NCI-H2227 treated with DMSO at 0.1 percent for 48 hours (cell line): Measurements from ENCODE around the gene ST3GAL4.
"Not testable (repeated sequence)": the region's sequence is repeated elsewhere in the genome, so short reads cannot be mapped to it uniquely, and the experiment has no call there.

Experiments used
- DNase-seq: peaks from one replicate; lab custom pipeline; 2025; lab: John Stamatoyannopoulos, UW

The ST3GAL4 gene

DNA sequence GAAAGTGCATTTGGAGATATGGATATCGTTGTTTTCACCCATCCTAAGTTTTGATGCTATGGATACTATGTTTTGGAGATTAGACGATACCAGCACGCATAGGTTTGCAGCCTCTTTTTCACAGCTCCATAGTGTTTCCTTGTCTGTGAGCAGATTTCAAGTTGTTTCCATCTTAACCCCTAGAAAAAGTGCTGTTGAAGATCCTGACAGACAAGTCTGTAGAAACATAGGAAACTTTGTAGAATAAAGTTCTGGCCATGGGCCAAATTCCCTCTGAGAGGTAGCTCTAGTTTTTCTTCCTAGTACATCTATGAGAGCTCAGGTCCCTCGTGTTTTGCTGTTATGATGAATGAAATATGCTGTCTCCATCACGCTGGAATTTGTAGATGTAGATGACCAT is 32.4 kb downstream of the ST3GAL4 start:
- no peak for DNase-seq

DNA sequence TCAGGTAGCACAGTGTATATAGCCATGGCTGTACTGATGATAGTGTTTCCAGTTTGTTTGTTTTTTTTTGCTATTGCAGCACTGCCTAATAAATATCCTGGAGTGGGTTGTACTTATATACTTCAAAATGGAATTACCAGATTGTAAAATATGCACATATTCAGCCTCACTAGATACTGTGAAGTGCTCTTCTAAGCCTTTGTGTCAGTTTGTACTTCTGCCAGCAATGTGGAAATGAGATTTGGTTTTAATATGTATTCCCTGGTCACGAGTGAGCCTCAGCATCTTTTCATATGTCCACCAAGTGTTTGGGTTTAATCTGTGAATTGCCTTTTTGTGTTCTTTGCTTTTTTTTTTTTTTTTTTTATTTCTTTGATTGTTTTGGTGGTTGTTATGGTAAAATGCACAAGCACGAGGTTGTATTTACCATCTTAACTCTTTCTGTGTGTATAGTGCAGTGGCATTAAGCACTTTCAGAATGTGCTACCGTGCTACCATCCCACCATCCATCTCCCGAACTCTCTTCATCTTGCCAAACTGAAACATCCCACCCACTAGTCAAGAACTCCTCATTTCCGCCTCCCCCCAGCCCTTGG is 34.9 kb downstream of the ST3GAL4 start:
- DNase-seq: no peak

DNA sequence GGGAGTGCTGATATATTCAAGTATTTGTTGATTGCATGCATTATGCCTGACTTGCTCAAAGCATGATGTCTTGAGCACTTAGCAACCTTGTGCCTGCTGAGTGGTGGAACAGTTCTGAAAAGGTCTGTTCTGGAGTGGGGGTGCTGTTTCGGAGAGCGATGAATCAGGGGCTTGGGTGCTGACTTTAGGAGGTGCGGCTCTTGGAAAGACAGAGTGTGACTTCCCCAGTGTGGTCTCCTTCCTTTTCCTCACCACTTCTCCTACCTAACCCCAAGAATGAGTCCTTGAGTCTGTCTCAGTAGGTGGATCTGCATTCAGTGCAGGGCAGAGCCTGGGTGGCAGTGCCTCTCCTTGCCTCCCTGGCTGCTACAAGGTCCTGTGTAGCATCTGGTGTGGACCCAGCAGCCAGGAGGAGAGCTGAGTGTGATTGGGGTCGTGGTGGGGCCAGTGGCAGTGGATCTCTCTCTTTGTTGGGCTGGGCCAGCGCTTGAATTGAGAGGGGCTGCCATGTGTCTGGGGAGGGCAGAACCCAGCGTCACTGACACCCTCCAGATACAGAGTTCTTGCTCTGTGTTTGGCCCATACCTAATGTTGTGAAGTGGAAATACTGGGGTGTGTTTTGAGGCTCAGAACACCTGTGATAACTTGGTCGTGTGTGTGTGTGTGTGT is 35.9 kb downstream of the ST3GAL4 start:
- no peak for DNase-seq

DNA sequence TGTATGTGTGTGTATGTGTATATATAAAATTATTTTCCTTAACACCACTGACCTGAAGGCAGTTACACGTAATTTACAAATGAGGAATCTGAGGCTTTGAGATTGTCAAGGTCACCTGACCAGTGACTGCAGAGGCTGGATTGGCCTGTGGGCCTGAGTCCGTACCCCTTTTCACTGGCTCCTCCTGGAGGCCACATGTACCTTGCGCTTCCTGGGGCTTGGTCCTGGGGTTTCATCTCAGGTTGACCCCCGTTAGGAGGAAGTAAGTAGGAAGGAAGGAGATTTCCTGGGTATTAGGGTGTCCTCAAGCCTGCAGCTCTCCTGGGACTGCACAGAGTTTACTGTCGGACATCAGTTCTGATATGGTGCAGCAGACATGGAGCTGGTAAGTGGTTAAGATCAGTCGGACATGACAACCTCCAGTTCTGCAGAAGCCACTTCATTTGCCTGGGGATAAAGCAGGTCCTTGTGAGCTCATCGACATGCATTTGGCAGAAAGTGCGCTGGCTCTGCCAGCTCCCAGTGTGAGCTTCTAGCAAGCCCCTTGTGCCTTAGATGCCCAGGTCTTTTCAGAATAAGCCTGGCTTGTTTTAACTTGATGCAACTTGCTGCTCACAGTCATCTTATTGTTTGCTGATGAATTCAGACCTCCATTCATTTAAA is 36.6 kb downstream of the ST3GAL4 start:
- DNase-seq: no peak

DNA sequence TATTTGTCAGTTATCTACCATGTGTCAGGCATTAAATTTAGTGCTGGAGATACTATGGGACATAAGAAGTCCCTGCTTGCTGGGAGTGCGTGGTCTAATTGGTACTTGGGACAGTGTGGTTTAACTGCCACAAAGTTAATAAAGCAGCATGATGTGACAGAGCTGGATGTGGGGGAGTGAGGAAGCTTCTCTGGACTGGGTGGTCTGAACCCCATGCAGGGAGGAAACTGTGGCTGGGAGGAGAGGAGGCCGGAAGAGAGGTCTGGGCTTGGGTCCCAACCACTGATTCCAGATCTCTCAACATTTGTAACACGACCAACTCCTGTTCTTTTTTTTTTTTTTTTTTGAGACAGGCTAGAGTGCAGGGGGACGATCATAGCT is 37.1 kb downstream of the ST3GAL4 start:
- no peak for DNase-seq

DNA sequence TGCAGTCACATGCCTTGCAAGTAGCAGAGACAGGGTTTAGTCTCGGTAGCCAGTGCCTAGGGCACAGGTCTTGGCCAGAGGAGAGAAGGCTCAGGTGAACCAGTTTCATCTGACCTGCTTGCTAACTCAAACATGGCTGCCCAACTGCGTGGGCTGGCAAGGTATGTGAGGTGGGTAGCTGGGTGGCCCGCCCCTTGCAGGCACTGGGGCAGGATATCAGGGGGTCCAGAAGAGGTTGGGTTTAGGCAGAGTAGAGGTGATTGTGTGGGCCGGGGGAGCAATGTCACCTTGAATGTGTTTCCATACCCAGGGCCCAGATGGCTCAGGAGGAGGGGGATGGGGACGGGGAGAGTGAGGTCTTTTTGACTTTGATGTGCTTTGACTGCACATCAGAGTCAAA is 37.7 kb downstream of the ST3GAL4 start:
- no peak for DNase-seq

DNA sequence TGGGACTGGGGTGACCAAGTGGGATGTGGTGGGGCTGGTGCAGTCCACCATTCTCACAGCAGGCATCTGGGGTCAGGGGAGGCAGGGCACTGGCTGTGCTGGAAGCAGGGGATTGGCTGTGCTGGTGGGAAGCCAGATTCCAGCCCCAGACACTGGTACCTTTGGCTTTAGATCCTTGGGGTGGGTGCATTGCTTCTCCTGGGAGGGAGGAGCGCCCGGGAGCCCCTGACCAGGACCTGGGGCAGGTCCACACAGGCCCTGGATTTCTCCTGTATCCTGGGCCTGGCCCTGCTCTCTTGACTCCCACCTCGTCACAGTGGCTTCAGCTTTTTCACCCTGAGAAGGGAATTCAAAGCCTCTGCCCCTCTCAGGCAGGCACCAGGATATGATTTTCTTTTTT is 38.5 kb downstream of the ST3GAL4 start:
- DNase-seq: no peak

DNA sequence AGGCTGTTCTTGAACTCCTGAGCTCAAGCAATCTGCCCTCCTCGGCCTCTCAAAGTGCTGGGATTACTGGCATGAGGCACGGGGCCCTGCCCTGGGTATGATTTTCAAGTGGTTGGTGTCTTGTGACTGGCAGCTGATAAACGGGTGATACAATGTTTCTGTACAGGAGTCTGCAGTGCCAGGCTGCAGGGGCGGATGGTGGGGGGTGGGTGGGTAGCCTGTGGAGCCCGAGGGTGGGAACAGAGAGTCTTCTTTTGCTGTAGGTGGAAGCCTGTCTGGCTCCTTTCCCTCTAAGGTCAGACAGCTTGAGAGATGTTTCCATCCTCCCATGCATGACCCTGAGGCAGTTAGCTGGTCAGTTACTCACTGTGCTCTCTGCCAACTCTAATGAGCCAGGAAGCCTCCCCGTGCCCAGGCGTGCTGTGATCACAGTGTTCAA is 39.2 kb downstream of the ST3GAL4 start:
- DNase-seq: not testable (repeated sequence)

DNA sequence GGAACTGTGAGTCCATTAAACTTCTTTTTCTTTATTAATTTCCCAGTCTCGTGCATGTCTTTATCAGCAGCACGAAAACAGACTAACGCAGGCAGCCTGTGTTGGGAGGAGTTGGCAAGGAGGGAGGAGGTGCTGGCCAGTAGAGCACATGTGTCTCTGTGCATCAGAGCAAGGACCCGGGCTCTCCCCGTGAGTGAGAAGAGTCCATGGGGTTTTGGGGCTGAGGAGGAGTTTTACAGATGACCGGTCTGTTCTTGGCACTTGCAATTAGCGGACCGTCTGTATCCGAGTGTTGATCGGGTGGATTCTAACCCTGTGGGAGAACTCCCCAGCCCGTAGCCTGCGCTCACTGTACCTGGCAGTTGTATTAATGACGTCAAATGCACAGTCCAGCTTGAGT is 40.3 kb downstream of the ST3GAL4 start:
- not testable (repeated sequence) for DNase-seq

DNA sequence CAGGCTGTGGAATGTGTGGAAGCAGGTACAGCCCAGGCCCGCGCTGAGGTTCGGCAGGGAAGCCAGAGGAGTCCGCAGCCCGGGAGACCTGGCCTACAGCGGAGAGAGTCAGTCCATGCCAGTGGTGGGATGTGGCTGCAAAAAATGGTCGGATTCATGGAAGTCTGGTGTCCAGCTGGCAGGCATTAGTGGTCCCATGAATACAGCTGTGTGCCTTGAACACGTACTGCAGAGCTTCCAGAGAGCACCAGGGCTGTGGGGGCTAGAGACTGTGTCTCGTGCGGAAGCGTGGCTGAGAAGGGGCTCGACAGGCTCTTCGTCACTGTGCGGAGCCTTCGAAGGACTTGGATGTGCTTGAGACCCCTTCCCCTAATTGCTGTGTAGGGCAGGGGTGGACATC is 40.8 kb downstream of the ST3GAL4 start:
- DNase-seq: not testable (repeated sequence)

DNA sequence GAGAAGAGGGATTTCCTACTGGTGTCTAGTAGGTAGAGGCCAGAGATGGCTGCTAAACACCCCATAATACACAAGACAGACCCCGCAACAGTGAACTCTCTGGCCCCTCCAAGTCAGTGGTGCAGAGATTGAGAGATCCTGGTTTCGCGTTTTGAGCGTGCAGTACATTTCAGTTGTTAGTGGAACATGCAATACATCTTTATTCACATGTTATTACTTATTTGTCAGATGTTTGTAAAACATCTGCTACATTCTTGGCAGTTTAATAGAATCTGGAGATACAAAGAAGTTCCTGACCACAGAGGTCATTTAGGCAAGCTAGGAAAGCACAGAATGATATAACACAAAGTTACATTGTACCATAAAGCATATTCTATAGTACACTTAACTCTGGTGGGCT is 41.5 kb downstream of the ST3GAL4 start:
- no peak for DNase-seq

DNA sequence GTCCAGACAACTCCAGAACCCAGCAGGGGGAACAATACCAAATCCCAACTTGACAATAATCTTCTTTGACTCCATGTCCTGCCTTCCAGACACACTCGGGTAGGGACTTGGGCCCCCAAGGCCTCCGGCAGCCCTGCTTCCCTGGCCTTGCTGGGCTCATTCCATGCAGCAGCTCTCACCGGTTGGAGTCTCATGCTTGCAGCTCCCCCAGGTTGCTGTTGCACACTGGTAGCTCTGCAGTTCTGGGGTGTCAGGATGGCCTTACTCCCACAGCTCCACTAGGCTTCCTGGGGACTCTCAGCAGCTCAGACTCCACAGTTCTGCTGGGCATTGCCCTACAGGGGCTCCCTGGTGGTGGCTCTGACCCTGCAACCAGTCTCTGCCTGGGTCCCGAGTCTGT is 42.8 kb downstream of the ST3GAL4 start:
- DNase-seq: no peak

DNA sequence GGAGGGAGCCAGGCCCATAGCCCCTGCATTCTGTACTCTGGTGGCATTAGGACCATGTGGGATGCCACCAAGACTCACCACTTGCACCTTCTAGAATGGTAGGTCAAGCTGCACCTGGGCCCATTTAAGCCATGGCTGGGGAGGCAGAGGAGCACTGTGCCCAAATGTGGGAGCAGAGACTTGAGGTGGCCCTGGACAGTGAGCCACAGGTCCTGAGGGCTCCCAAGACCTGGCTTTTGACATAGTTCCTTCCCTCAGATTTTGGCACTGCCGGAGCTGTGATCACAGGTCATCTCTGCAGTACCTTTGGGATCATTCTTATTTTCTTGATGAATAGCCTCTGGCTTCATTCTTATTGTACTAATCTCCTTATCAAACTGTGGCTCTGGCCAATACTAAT is 43.2 kb downstream of the ST3GAL4 start:
- DNase-seq: no peak

DNA sequence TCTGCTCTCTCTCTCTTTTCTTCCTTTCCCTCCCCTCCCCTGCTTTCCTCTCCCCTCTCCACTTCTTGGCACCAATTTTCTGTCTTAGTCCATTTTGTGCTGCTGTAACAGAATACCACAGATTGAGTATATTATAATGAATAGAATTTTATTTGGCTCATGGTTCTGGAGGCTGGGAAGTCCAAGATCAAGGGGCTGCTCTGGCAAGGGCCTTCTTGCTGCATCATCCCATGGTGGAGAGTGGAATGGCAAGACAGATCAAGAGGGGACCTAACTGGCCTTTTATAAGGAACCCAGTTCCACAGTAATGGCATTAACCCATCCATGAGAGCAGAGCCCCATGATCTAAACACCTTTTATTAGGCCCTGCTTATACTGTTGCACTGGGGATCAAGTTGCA is 44.5 kb downstream of the ST3GAL4 start:
- DNase-seq: no peak

DNA sequence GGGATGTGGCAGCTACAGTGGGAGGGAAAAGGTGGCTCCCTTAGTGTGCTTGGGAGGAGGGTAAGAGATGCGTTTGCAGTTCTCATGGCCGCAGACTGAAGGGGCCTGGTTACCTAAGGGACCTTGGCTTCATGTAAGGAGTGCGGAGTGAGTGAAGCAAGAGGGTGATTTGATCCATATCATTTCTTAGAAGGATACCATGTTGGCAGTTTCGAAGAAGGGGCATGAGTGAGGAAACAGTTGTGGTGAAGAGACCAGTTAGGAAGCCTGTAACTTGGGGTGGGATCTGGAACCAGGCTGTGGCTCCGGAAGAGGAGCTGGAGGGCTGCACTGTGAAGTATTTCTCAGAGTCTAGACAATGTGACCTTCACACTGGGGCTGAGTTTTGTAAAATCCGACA is 45.0 kb downstream of the ST3GAL4 start:
- no peak for DNase-seq

DNA sequence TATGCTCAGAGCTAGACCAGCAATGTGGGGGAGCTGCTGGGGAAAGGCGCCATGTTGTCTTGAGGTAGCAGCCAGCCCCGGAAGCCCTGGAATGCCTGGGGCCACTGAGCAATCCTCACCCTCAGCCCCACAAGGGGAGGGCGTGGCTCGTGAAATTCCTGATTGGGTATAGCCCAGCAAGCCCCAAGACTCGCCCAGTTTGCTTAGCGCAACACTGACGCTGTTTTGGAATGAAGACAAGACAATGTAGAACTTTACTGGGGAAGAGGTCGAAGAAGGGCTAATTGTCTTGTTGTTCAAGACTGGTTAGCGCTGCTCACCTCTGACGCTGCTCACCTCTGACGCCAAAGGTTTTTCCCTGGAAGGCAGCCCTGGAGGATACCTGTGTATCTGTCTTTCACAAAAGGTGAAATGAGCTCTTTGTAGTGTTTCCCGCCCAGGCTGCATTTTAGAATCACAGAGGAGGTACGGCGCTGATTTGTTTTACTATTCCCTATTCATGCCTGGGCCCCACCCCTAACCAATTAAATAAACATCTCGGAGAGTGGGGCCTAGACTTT is 47.6 kb downstream of the ST3GAL4 start:
- DNase-seq: no peak

DNA sequence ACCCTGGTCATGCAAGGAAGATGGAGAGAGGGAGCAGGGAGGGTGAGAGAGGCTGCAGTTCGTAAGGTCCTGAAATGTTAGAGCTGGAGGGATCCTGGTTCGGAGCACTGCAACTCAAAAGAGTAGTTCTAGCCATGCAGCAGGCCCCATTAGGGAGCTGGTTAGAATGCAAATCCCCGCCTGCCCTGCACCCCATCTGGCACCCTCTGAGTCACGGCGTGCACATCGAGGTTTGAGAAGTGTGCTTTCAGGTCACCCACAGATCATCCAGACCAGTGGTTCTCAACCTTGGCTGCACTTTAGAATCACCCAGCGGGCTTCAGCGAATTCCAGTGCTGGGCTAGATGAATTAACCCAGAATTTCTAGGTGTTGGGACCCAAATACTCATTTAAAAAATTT is 48.2 kb downstream of the ST3GAL4 start:
- no peak for DNase-seq

DNA sequence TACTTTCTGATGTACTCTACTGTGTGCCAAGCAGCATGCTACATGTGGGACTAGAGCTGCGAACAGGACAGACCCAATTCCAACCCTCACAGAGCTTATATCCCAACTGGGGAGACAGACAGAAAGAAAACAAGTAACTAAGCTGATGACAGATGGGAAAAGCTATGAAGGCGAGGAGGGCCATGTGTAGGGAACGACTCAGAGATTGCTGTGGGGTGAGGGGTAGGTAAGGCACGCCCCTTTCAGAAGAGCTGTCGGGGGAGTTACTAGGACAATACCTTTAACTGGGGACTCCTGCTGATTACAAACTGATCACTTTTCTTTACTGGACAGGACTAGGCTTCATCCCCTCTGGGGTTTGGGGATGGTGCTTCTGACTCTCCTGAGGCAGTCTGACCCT is 48.9 kb downstream of the ST3GAL4 start:
- DNase-seq: no peak

DNA sequence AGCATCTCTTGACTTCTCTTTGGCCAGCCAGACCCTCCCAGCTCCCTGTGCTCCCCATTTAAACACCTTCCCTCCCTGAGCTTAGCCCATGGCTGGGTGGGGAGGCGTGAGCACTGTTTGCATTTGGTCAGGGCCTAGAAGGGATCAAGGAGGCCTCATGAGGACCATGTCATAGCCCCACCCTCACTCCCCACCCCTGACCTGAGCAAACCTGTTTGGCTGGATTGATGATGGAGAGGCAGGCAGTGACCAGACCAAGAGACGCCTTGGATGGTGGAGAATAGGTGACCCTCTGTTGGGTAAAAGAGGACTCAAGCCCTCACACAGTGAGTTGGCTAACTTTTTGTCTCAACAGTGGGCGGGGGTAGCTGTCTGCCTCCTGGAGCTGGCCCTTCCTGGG is 49.9 kb downstream of the ST3GAL4 start:
- DNase-seq: no peak

DNA sequence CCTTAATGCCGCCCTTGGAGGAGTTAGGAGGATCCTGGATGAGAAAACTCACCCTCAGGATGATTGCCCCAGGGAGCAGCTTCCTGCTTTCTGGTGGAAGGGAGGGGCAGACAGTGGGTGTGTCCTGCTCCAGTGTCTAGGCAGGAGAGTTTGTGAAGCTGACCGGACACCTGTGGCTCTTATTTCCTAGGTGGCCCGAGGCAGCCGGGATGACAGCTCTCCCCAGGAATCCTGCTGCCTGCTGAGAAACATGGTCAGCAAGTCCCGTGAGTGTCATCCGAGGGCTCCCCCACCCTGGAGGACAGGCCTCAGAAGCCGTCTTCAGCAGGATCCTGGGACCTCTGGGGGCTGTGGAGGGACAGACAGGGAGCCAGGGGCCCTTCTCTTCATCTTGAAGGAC is 50.4 kb downstream of the ST3GAL4 start:
- DNase-seq: no peak

DNA sequence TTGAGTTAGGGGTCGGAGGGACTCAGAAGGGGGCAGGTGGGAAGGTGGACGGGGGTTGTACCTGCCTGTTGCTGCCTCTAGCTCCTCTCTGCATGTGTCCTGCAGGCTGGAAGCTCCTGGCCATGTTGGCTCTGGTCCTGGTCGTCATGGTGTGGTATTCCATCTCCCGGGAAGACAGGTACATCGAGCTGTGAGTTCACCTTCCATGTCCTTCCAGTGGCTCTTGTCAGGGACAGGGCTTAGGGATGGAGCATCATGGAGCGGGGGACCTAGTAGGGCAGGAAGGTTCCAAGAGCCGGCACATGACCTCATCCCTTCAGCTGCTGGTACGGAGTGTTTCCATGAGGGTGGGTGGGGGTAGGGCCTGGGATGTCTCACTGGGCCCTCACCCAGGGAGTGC is 50.9 kb downstream of the ST3GAL4 start:
- no peak for DNase-seq

DNA sequence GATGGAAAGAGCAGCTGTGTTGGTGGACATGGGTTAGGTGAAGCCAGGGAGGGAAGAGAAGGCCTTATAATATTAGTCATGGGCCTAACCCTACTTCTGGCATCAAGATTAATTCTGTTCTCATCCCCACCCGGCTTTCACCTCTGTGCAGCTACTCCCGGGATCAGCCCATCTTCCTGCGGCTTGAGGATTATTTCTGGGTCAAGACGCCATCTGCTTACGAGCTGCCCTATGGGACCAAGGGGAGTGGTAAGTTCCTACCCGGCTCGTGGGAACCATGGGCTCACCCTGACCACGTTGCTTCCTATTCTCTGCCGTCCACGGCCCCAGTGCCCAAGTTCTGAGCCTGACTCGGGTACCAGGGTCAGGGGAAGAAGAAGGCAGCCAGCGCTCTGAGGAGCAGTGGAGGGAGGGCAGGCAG is 51.6 kb downstream of the ST3GAL4 start:
- no peak for DNase-seq

DNA sequence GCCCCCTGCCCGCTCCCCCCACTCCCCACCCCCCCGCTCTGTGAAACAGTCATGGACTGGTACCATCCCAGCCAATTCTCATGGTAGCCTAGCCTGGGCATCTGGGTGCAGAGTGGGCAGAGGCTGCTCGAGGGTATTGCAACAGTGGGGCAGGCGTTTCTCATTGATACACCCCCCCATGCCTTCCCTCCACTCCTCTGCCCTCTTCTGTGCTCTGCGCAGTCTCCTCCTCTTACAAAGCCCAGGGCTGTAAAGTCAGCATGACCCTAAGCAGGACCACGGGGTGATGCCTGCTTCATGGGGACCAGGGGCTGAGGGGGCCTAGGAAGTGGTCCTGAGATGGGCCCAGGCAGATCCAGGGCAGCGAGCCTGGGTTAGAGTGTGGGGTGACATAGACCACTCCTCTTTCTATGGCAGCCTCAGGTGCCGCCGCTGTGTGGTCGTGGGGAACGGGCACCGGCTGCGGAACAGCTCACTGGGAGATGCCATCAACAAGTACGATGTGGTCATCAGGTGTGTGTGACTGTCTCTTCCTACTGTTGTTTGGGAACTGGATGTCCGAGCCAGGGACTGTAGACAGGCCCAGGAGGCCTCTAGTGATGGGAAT is 52.3 kb downstream of the ST3GAL4 start:
- no peak for DNase-seq
